Lower leg skin (tissue), 4 donors: ENCODE measurements around the gene MYD88. TPM values are rescaled to one million over a fixed set of nuclear protein-coding genes. Genes with fewer than 3 reads are reported as not detected.

Experiments
- total RNA-seq, 4 donors: library from RNA; depleted of rRNA; stranded (reverse); fragments of >200 nt; gene quantifications; one replicate each; pipeline ENCODE4 v1.1.0, GENCODE V29; 2016

MYD88 gene
- total RNA-seq, 4 donors from 2014 or later, result 22.9 to 32.2 (median 23.6) TPM

Other genes with a start within 250 kb of the MYD88 start
- gene VILL, start 147.9 kb upstream of the MYD88 start, total RNA-seq, result 10 to 100 TPM in 3 of 4 donors, 1 to 10 TPM in 1; 8.9 to 20.1 (median 18.0) TPM
- 10 to 100 TPM; 30.2 to 55.4 (median 43.8) TPM for gene PLCD1, start 109.0 kb upstream of the MYD88 start, total RNA-seq
- gene DLEC1, start 99.5 kb upstream of the MYD88 start, total RNA-seq, result 1 to 10 TPM in 1 of 4 donors, under 1 TPM in 3; 0.08 to 2.9 (median 0.57) TPM
- gene ACAA1, start 1.5 kb upstream of the MYD88 start, total RNA-seq, result 10 to 100 TPM; 28.1 to 50.1 (median 40.2) TPM
- 10 to 100 TPM; 23.4 to 36.1 (median 31.6) TPM for gene OXSR1, start 26.9 kb downstream of the MYD88 start, total RNA-seq
- gene SLC22A13, start 127.2 kb downstream of the MYD88 start, total RNA-seq, result under 1 TPM in 2 of 4 donors, not detected in 2; 0.13 to 0.17 TPM
- gene SLC22A14, start 143.6 kb downstream of the MYD88 start, total RNA-seq, result under 1 TPM in 2 of 4 donors, not detected in 2; 0.10 to 0.45 TPM
- 1 to 10 TPM; 1.1 to 2.6 (median 2.1) TPM for gene XYLB, start 208.1 kb downstream of the MYD88 start, total RNA-seq